ENCODE measurements around the gene TNFRSF4. TPM values are rescaled to one million over a fixed set of nuclear protein-coding genes. Genes with fewer than 3 reads are reported as not detected.

TNFRSF4 gene
- total and polyA plus RNA-seq, 9 of the 15 experiments (the other 6 are each of a cell fraction or from before 2014, with no cell fraction given): 0.07 to 0.44 (median 0.19) TPM; not detected in 5

- TF ChIP-seq BRF2 (IDR thresholded peaks at IDR 0.05; ENCODE audit: borderline replicate concordance, insufficient read depth, insufficient read length) (no peak), PHF8 (IDR thresholded peaks at IDR 0.05; ENCODE audit: borderline replicate concordance, low read length) (peak; percentile 52; the same call in 1 of the 2 replicates), TAF1 (IDR thresholded peaks at IDR 0.05; ENCODE audit: control insufficient read depth, extremely low read depth, insufficient read depth, low read length, severe bottlenecking) (no peak), MIER1 (IDR thresholded peaks at IDR 0.05; ENCODE audit: low read depth) (no peak), ZNF707 (CRISPR knock-in tag; conservative IDR thresholded peaks at IDR 0.05) (no peak), MNT (conservative IDR thresholded peaks at IDR 0.05) (no peak), CAMTA2 (CRISPR knock-in tag; conservative IDR thresholded peaks at IDR 0.05) (no peak), ARHGAP35 (IDR thresholded peaks at IDR 0.05; ENCODE audit: partially characterized antibody) (no peak), MCM5 (IDR thresholded peaks at IDR 0.05; ENCODE audit: low read depth) (no peak), ZNF780A (CRISPR knock-in tag; IDR thresholded peaks at IDR 0.05) (no peak), HMGXB4 (CRISPR knock-in tag; IDR thresholded peaks at IDR 0.05) (peak; percentile 91), MAX (CRISPR knock-in tag; IDR thresholded peaks at IDR 0.05) (peak; percentile 88), KLF10 (CRISPR knock-in tag; IDR thresholded peaks at IDR 0.05) (no peak), STAT5A (IDR thresholded peaks at IDR 0.05; ENCODE audit: borderline replicate concordance, low read length) (no peak), MLX (CRISPR knock-in tag; conservative IDR thresholded peaks at IDR 0.05) (peak in 1 of 2 experiments; percentile 95; a peak in 1 of 4 replicates), FOXO4 (CRISPR knock-in tag; IDR thresholded peaks at IDR 0.05) (no peak), ZNF184 (CRISPR knock-in tag; IDR thresholded peaks at IDR 0.05) (no peak), SMARCE1 (IDR thresholded peaks at IDR 0.05) (no peak), BRCA1 (IDR thresholded peaks at IDR 0.05) (no peak), BRCA1 (CRISPR knock-in tag; IDR thresholded peaks at IDR 0.05) (0 out of 2 replicates have a peak, but pooled peaks have one; percentile 91), ZNF445 (CRISPR knock-in tag; IDR thresholded peaks at IDR 0.05; ENCODE audit: low read depth) (no peak), ETV5 (CRISPR knock-in tag; IDR thresholded peaks at IDR 0.05; ENCODE audit: low read depth) (no peak), FOXJ2 (tag; IDR thresholded peaks at IDR 0.05) (no peak)
Measured at GRCh38 chr1:1232208-1232795, 18.3 kb upstream of the TNFRSF4 start, which contains the start of gene B3GALT6 (continued).

Data from K562 (cell line).